Measurements from ENCODE around the gene PITPNC1. TPM values are rescaled to one million over a fixed set of nuclear protein-coding genes. Genes with fewer than 3 reads are reported as not detected.

The PITPNC1 gene
- total and polyA plus RNA-seq, 2 donors (not counting 1 experiment from before 2014, with no cell fraction given): 4.7 to 26.1 TPM

- no peak overlapping the region for H3K27ac Mint-ChIP-seq
- no peak overlapping the region for H3K4me3 ChIP-seq (ENCODE audit: control extremely low read depth in 1 of 5, extremely low read depth in 1 of 5, insufficient read depth in 1 of 5, low read depth in 2 of 5, low read length in 4 of 5)
- H3K4me3 Mint-ChIP-seq: no peak overlapping the region
- 100% methylated on average over 1 of the region's 1 CpG for WGBS (ENCODE audit: insufficient coverage)
- peaks cover 6% of the 10 kb centered on the region for H3K9me3 Mint-ChIP-seq (ENCODE audit: insufficient read depth)
- no peak overlapping the region for H3K9ac ChIP-seq (ENCODE audit: low read length)
- POLR2A ChIA-PET: no interaction called here
- H4K20me1 ChIP-seq (ENCODE audit: control insufficient read depth, insufficient read depth, low read length, poor library complexity, severe bottlenecking): no peaks in the 10 kb centered on the region
- H2AFZ ChIP-seq (ENCODE audit: insufficient read depth, low read depth, low read length, poor library complexity, severe bottlenecking): no peak overlapping the region
- no peaks in the 10 kb centered on the region for H3K27me3 ChIP-seq (replicated peaks in 1 of 4; ENCODE audit: control extremely low read depth in 1 of 4, control insufficient read depth in 3 of 4, insufficient read depth in 4 of 4, low read length in 3 of 4)
- H3K79me2 ChIP-seq (ENCODE audit: control insufficient read depth, insufficient read depth, low read length): no peaks in the 10 kb centered on the region
- ATAC-seq (ENCODE audit: low read depth): no peak
- intact Hi-C loops (cut with micrococcal nuclease): loop anchor here (5.0 kb wide), 1 partner anchor 46 kb away; no protein-coding TSS in a partner anchor
- no peaks in the 10 kb centered on the region for H3K4me1 Mint-ChIP-seq
- no peaks in the 10 kb centered on the region for H3K4me1 ChIP-seq (ENCODE audit: control insufficient read depth in 2 of 2, insufficient read depth in 2 of 2, low read length in 2 of 2)
- H3K9me3 ChIP-seq (ENCODE audit: control extremely low read depth in 1 of 3, control insufficient read depth in 2 of 3, insufficient read depth in 1 of 3, low read length in 2 of 3): peaks cover 0 to 10% (median 6%) of the 10 kb centered on the region in 3 donors
- TF ChIP-seq CTCF (IDR thresholded peaks at IDR 0.05) (no peak), EZH2 (IDR thresholded peaks at IDR 0.05; ENCODE audit: borderline replicate concordance, insufficient read depth, low read depth, low read length, poor library complexity, severe bottlenecking) (no peak)
- no peaks in the 10 kb centered on the region for H3K36me3 ChIP-seq (replicated peaks in 1 of 2; ENCODE audit: control extremely low read depth in 1 of 2, control insufficient read depth in 1 of 2, extremely low read depth in 1 of 2, insufficient read depth in 2 of 2, low read length in 1 of 2)
- H3K27ac ChIP-seq (ENCODE audit: low read length in 2 of 2): no peak overlapping the region
- H3K4me2 ChIP-seq (replicated peaks; ENCODE audit: low read depth, low read length, poor library complexity, severe bottlenecking): no peak overlapping the region
- no peak for DNase-seq
- no peaks in the 10 kb centered on the region for H3K27me3 Mint-ChIP-seq
- CTCF ChIA-PET: no interaction called here
Measured at GRCh38 chr17:67555855-67556254, 178.8 kb downstream of the PITPNC1 start.

DNA sequence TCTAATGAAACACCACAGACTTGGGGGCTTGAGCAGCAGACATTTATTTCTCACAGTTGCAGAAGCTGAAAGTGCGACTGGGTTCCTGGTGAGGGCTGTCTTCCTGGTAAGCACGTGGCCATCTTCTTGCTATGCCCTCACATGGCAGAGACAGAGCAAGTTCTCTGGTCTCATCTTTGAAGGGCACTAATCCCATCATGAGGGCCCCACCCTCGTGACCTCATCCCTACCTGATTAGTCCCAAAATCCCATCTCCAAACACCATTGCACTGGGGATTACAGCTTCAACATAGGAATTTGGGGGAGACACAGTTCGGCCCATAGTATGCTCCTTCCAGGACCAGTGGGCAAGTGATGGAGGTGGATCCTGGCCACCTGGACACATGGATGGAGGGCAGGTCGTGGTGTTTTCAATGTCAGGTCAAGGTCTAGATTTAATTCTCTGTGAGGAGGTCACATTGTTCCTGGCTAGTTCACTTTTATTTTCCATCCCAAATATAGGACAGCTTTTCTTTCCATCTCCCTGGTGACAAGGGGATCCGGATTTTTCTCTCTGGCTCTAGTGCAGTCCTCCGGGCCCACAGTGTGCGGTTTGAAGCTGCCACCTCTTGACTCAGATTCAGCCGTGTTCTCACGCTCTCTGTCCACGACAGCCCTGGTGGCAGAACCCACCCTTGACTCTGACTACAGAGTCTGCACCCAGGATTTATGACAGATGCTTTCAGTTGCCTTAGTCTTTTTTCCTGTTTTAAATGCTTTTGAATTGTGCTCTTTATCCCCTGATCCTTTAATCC, 180.2 kb downstream of the PITPNC1 start:
- CTCF ChIA-PET: interaction anchor here (1.1 to 1.2 kb wide), 3 partner anchors 12 to 405 kb away, joined by 3 to 4 read pairs (median 3); no protein-coding TSS in a partner anchor

More for the DNA sequence above, 180.2 kb downstream of the PITPNC1 start:
- peaks cover 6% of the 10 kb centered on the region for H3K9me3 Mint-ChIP-seq (ENCODE audit: insufficient read depth)
- Histone ChIP-seq H3K27ac (ENCODE audit: low read length in 2 of 2) (no peak overlapping the region), H3K4me1 (ENCODE audit: control insufficient read depth in 2 of 2, insufficient read depth in 2 of 2, low read length in 2 of 2) (no peaks in the 10 kb centered on the region), H3K9me3 (ENCODE audit: control extremely low read depth in 1 of 3, control insufficient read depth in 2 of 3, insufficient read depth in 1 of 3, low read length in 2 of 3) (peaks cover 0 to 10% (median 6%) of the 10 kb centered on the region in 3 donors), H2AFZ (ENCODE audit: insufficient read depth, low read depth, low read length, poor library complexity, severe bottlenecking) (no peak overlapping the region), H3K4me3 (ENCODE audit: control extremely low read depth in 1 of 5, extremely low read depth in 1 of 5, insufficient read depth in 1 of 5, low read depth in 2 of 5, low read length in 4 of 5) (no peak overlapping the region), H3K27me3 (replicated peaks in 1 of 4; ENCODE audit: control extremely low read depth in 1 of 4, control insufficient read depth in 3 of 4, insufficient read depth in 4 of 4, low read length in 3 of 4) (no peaks in the 10 kb centered on the region), H3K4me2 (replicated peaks; ENCODE audit: low read depth, low read length, poor library complexity, severe bottlenecking) (no peak overlapping the region), H3K79me2 (ENCODE audit: control insufficient read depth, insufficient read depth, low read length) (no peaks in the 10 kb centered on the region), H3K9ac (ENCODE audit: low read length) (no peak overlapping the region), H4K20me1 (ENCODE audit: control insufficient read depth, insufficient read depth, low read length, poor library complexity, severe bottlenecking) (no peaks in the 10 kb centered on the region), H3K36me3 (replicated peaks in 1 of 2; ENCODE audit: control extremely low read depth in 1 of 2, control insufficient read depth in 1 of 2, extremely low read depth in 1 of 2, insufficient read depth in 2 of 2, low read length in 1 of 2) (no peaks in the 10 kb centered on the region)
- no peak for TF ChIP-seq CTCF (IDR thresholded peaks at IDR 0.05)
- no peak for TF ChIP-seq EZH2 (IDR thresholded peaks at IDR 0.05; ENCODE audit: borderline replicate concordance, insufficient read depth, low read depth, low read length, poor library complexity, severe bottlenecking)
- H3K4me3 Mint-ChIP-seq: no peak overlapping the region
- H3K27me3 Mint-ChIP-seq: no peaks in the 10 kb centered on the region
- intact Hi-C loops (cut with micrococcal nuclease): loop anchor here (5.0 kb wide), 1 partner anchor 45 kb away; no protein-coding TSS in a partner anchor
- ATAC-seq (ENCODE audit: low read depth): no peak
- WGBS (ENCODE audit: insufficient coverage): 99% methylated on average over 9 of the region's 11 CpGs
- no peak overlapping the region for H3K27ac Mint-ChIP-seq
- DNase-seq: no peak
- H3K4me1 Mint-ChIP-seq: no peaks in the 10 kb centered on the region
- POLR2A ChIA-PET: no interaction called here
